Osteoblast (primary cell): ENCODE results near the gene RGS5. TPM values are rescaled to one million over a fixed set of nuclear protein-coding genes. Genes with fewer than 3 reads are reported as not detected.
A peak's percentile ranks its signal among the peaks of the same experiment; 100 is the strongest.

ENCODE experiments used
- DNase-seq: peaks from one replicate; pipeline ENCODE4 v3.0.0; 2011; ENCODE audit warnings: low spot score, mixed read lengths; ENCODE audit not compliant: insufficient read length; ENCODE audit errors: missing footprints
- H2AFZ ChIP-seq: 2 replicates; pipeline ENCODE4 v1.6.0; 2011; ENCODE audit warnings: mild to moderate bottlenecking, low read length
- H3K27ac ChIP-seq: 2 replicates; pipeline ENCODE4 v1.5.1; 2011; ENCODE audit warnings: mild to moderate bottlenecking, low read depth, low read length, moderate library complexity
- H3K27me3 ChIP-seq: 2 replicates; pipeline ENCODE4 v1.6.0; 2012; ENCODE audit warnings: mild to moderate bottlenecking, control low read depth, inconsistent platforms, low read length, moderate library complexity; ENCODE audit not compliant: insufficient read depth
- H3K36me3 ChIP-seq: 2 replicates; pipeline ENCODE4 v1.5.1; 2011; ENCODE audit warnings: mild to moderate bottlenecking, low read length, control low read depth, moderate library complexity; ENCODE audit not compliant: insufficient read depth
- H3K4me1 ChIP-seq: 2 replicates; pipeline ENCODE4 v1.5.1; 2011; ENCODE audit warnings: mild to moderate bottlenecking, low read length, control low read depth, moderate library complexity; ENCODE audit not compliant: insufficient read depth
- H3K4me2 ChIP-seq: 2 replicates; pipeline ENCODE4 v1.6.0; 2011; ENCODE audit warnings: mild to moderate bottlenecking, low read length; ENCODE audit not compliant: insufficient read depth
- H3K4me3 ChIP-seq: fragments of 200-600 bp; sonication (generic); 3 replicates; pipeline ENCODE4 v1.5.1; 2012; ENCODE audit warnings: mild to moderate bottlenecking, low read length, inconsistent platforms; ENCODE audit not compliant: insufficient read depth
- H3K79me2 ChIP-seq: 2 replicates; pipeline ENCODE4 v1.6.0; 2012; ENCODE audit warnings: mild to moderate bottlenecking, low read length, control low read depth, inconsistent platforms; ENCODE audit not compliant: insufficient read depth
- H3K9me3 ChIP-seq: 2 replicates; pipeline ENCODE4 v1.5.1; 2011; ENCODE audit warnings: low read depth, low read length, control low read depth
- H4K20me1 ChIP-seq: 2 replicates; pipeline ENCODE4 v1.6.0; 2012; ENCODE audit warnings: mild to moderate bottlenecking, low read length, control low read depth; ENCODE audit not compliant: insufficient read depth
- total RNA-seq: library from RNA; depleted of rRNA; stranded (reverse); fragments of >200 nt; gene quantifications from 2 replicates; pipeline ENCODE4 v1.2.3, GENCODE V29; 2012
- TF ChIP-seq, protein P1 (sequence below): IDR thresholded peaks from 2 replicates; pipeline ENCODE4 v1.5.1; 2011; ENCODE audit warnings: mild to moderate bottlenecking, low read depth, low read length, moderate library complexity; ENCODE audit errors: extremely low read depth

RGS5 gene
- total RNA-seq, 1 donor, result 1.8 TPM

GRCh38 chr1:163168053-163168452 is 34.7 kb downstream of the RGS5 start:
- Histone ChIP-seq H2AFZ (no peak overlapping the region), H3K27me3 (no peaks in the 10 kb centered on the region), H3K36me3 (no peaks in the 10 kb centered on the region), H3K4me1 (peaks cover 72% of the 10 kb centered on the region), H3K4me2 (peak overlapping the region; percentile 37), H3K79me2 (no peaks in the 10 kb centered on the region), H3K4me3 (no peak overlapping the region), H4K20me1 (no peaks in the 10 kb centered on the region), H3K9me3 (no peaks in the 10 kb centered on the region), H3K27ac (peak overlapping the region; percentile 72)
- DNase-seq, result peak; percentile 79
- TF ChIP-seq, protein P1, sequence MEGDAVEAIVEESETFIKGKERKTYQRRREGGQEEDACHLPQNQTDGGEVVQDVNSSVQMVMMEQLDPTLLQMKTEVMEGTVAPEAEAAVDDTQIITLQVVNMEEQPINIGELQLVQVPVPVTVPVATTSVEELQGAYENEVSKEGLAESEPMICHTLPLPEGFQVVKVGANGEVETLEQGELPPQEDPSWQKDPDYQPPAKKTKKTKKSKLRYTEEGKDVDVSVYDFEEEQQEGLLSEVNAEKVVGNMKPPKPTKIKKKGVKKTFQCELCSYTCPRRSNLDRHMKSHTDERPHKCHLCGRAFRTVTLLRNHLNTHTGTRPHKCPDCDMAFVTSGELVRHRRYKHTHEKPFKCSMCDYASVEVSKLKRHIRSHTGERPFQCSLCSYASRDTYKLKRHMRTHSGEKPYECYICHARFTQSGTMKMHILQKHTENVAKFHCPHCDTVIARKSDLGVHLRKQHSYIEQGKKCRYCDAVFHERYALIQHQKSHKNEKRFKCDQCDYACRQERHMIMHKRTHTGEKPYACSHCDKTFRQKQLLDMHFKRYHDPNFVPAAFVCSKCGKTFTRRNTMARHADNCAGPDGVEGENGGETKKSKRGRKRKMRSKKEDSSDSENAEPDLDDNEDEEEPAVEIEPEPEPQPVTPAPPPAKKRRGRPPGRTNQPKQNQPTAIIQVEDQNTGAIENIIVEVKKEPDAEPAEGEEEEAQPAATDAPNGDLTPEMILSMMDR, result no peak

- Histone ChIP-seq H3K4me1 (peaks cover 61% of the 10 kb centered on the region), H4K20me1 (no peaks in the 10 kb centered on the region), H2AFZ (no peak overlapping the region), H3K36me3 (no peaks in the 10 kb centered on the region), H3K27ac (peak overlapping the region; percentile 72), H3K79me2 (no peaks in the 10 kb centered on the region), H3K27me3 (no peaks in the 10 kb centered on the region), H3K4me3 (no peak overlapping the region), H3K9me3 (no peaks in the 10 kb centered on the region), H3K4me2 (no peak overlapping the region)
- DNase-seq, result no peak
- TF ChIP-seq, protein P1, result no peak
Measured at GRCh38 chr1:163166886-163167555, 35.7 kb downstream of the RGS5 start.

DNA sequence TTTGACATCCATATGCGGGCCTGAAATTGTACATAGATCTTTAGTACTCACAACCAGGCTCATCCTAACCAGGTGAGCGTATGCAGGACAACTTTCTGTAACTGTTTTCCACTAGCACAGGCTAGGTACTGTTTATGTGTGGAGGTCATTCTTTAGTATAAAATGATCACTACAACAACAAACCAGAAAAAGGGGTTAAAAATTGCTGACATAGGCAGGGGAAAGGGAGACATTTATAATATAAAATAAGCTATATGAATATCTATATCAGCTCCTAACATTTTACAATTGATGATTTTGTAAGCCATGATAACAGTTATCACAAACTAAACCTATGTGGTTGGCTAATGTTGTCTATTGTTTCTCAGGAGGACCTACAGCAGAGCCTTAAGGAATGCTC is 37.6 kb downstream of the RGS5 start:
- Histone ChIP-seq H3K4me2 (no peak overlapping the region), H4K20me1 (no peaks in the 10 kb centered on the region), H3K27me3 (no peaks in the 10 kb centered on the region), H2AFZ (no peak overlapping the region), H3K9me3 (no peaks in the 10 kb centered on the region), H3K4me1 (peaks cover 42% of the 10 kb centered on the region), H3K27ac (no peak overlapping the region), H3K36me3 (no peaks in the 10 kb centered on the region), H3K79me2 (no peaks in the 10 kb centered on the region), H3K4me3 (no peak overlapping the region)
- no peak for DNase-seq
- TF ChIP-seq, protein P1, result no peak

- Histone ChIP-seq H3K79me2 (no peaks in the 10 kb centered on the region), H3K27ac (peak overlapping the region; percentile 64), H3K27me3 (no peaks in the 10 kb centered on the region), H3K4me1 (peaks cover 37% of the 10 kb centered on the region), H3K9me3 (no peaks in the 10 kb centered on the region), H3K36me3 (no peaks in the 10 kb centered on the region), H3K4me3 (no peak overlapping the region), H2AFZ (no peak overlapping the region), H3K4me2 (no peak overlapping the region), H4K20me1 (no peaks in the 10 kb centered on the region)
- TF ChIP-seq, protein P1, result no peak
- no peak for DNase-seq
Measured at GRCh38 chr1:163163881-163164582, 38.7 kb downstream of the RGS5 start.
